Endothelial cell of umbilical vein (primary cell): ENCODE results near the gene DCUN1D2. TPM values are rescaled to one million over a fixed set of nuclear protein-coding genes. Genes with fewer than 3 reads are reported as not detected.

Experiments
- BruUV-seq: library from RNA; stranded (reverse); fragments of 400-500 nt; replicated peaks from 2 replicates; lab custom pipeline; 2021; lab: Mats Ljungman, UMichigan
- CTCF ChIA-PET: fragments of 300-600, 350-600 bp; sonication (Branson Sonifier 250); formaldehyde crosslinking; loops from one replicate; lab custom pipeline; 2021; ENCODE audit warnings: antibody characterized with exemption, inconsistent platforms; lab: Charles Lee
- POLR2A ChIA-PET: fragments of 300-600, 350-600 bp; sonication (Branson Sonifier 250); formaldehyde crosslinking; loops from one replicate; lab custom pipeline; 2021; ENCODE audit warnings: antibody characterized with exemption, inconsistent platforms; lab: Charles Lee
- DNase-seq: peaks from one replicate; pipeline ENCODE4 v3.0.0-alpha.2; 2011; ENCODE audit warnings: low read depth, low spot score
- FAIRE-seq: peaks from 2 replicates; lab custom pipeline; 2011; peaks lifted over from hg19 to GRCh38; lab: Jason Lieb, UNC
- H2AFZ ChIP-seq: 2 replicates; pipeline ENCODE4 v1.6.0; 2012; ENCODE audit warnings: low read depth, low read length, control low read depth, inconsistent platforms
- H3K27ac ChIP-seq: 2 replicates; pipeline ENCODE4 v1.5.1; 2011; ENCODE audit warnings: low read depth, mild to moderate bottlenecking, control low read depth, low read length, moderate library complexity; ENCODE audit not compliant: insufficient read depth
- H3K27me3 ChIP-seq, 2 experiments: 2 replicates each; pipeline versions ENCODE4 v1.6.0 to v1.6.1; 2011; ENCODE audit warnings: low read length in 2 of 2, mixed read lengths in 1 of 2; ENCODE audit not compliant: control insufficient read depth in 2 of 2, insufficient read depth in 2 of 2
- H3K36me3 ChIP-seq, 2 experiments: 2 replicates in 1 of 2; 3 replicates in 1 of 2; pipeline ENCODE4 v1.5.1; 2011; ENCODE audit warnings: low read length in 2 of 2, mild to moderate bottlenecking in 1 of 2, moderate library complexity in 1 of 2; ENCODE audit not compliant: control insufficient read depth in 2 of 2, insufficient read depth in 2 of 2; ENCODE audit errors: extremely low read depth in 1 of 2
- H3K4me1 ChIP-seq: 3 replicates; pipeline ENCODE4 v1.5.1; 2011; ENCODE audit warnings: mild to moderate bottlenecking, low read length; ENCODE audit not compliant: control insufficient read depth, insufficient read depth; ENCODE audit errors: extremely low read depth
- H3K4me2 ChIP-seq: 2 replicates; pipeline ENCODE4 v1.6.1; 2011; ENCODE audit warnings: low read length, control low read depth, mixed read lengths; ENCODE audit not compliant: insufficient read depth
- H3K4me3 ChIP-seq, 3 experiments: fragments of 200-600 bp in 1 of 3; sonication (generic), shearing (Covaris generic) in 1 of 3; replicated peaks in 1 of 3; 2 replicates each; pipeline ENCODE4 v1.5.1; 2011 to 2016; ENCODE audit warnings: control low read depth in 3 of 3, low read length in 3 of 3, mild to moderate bottlenecking in 2 of 3, inconsistent platforms in 1 of 3, low read depth in 1 of 3, moderate library complexity in 1 of 3; ENCODE audit not compliant: insufficient read depth in 1 of 3
- H3K79me2 ChIP-seq: 2 replicates; pipeline ENCODE4 v1.6.0; 2012; ENCODE audit warnings: low read length, inconsistent platforms; ENCODE audit not compliant: control insufficient read depth, insufficient read depth
- H3K9ac ChIP-seq: replicated peaks from 2 replicates; pipeline ENCODE3; 2011; ENCODE audit warnings: low read length, control low read depth; ENCODE audit not compliant: insufficient read depth; ENCODE audit errors: extremely low read depth
- H3K9me1 ChIP-seq: replicated peaks from 3 replicates; pipeline ENCODE4 v1.6.0; 2011; ENCODE audit warnings: mild to moderate bottlenecking, low read length; ENCODE audit not compliant: control insufficient read depth, insufficient read depth; ENCODE audit errors: extremely low read depth
- H3K9me3 ChIP-seq: replicated peaks from 2 replicates; pipeline ENCODE4 v1.5.1; 2012; ENCODE audit warnings: low read length, inconsistent platforms; ENCODE audit not compliant: control insufficient read depth, insufficient read depth
- H4K20me1 ChIP-seq: replicated peaks from 2 replicates; pipeline ENCODE3; 2011; ENCODE audit warnings: mild to moderate bottlenecking, low read length; ENCODE audit not compliant: control insufficient read depth, insufficient read depth; ENCODE audit errors: extremely low read depth
- CTCF ChIP-seq, 2 donors: IDR thresholded peaks; 1 replicate in 1 of 2; 2 replicates in 1 of 2; pipeline ENCODE4 v1.5.1; 2011; ENCODE audit warnings: low read length in 2 of 2, mild to moderate bottlenecking in 2 of 2, moderate library complexity in 2 of 2, control low read depth in 1 of 2, inconsistent platforms in 1 of 2, low read depth in 1 of 2; ENCODE audit not compliant: insufficient read depth in 1 of 2; ENCODE audit errors: extremely low read depth in 1 of 2
- EZH2 ChIP-seq: IDR thresholded peaks from 2 replicates; pipeline ENCODE4 v1.6.1; 2012; ENCODE audit warnings: borderline replicate concordance, low read depth, mild to moderate bottlenecking, moderate library complexity, low read length, inconsistent platforms; ENCODE audit not compliant: severe bottlenecking
- GATA2 ChIP-seq: IDR thresholded peaks from 2 replicates; pipeline ENCODE4 v1.7.0; 2011; ENCODE audit warnings: low read depth, mild to moderate bottlenecking, moderate library complexity, mixed read lengths, low read length; ENCODE audit not compliant: insufficient read length, insufficient read depth
- MYC ChIP-seq: IDR thresholded peaks from one replicate; pipeline ENCODE4 v1.6.1; 2011; ENCODE audit warnings: mild to moderate bottlenecking, low read depth, low read length
- POLR2A ChIP-seq: IDR thresholded peaks from 2 replicates; pipeline ENCODE4 v1.6.1; 2012; ENCODE audit warnings: low read depth, mild to moderate bottlenecking, control low read depth, low read length
- POLR2AphosphoS5 ChIP-seq: IDR thresholded peaks from 2 replicates; pipeline ENCODE4 v1.6.1; 2012; ENCODE audit warnings: low read depth, mild to moderate bottlenecking, control low read depth, low read length, moderate library complexity; ENCODE audit not compliant: insufficient read depth
- dilution Hi-C: fragments of 300-500 bp; cut with MboI; formaldehyde crosslinking; loops from one replicate; pipeline ENCODE4 v1.15.0; 2019; ENCODE audit warnings: low sequenced_read_pairs; ENCODE audit not compliant: extremely low pct_ligation_motif_present
- intact Hi-C: fragments of 100-400 bp; cut with micrococcal nuclease; formaldehyde crosslinking; loops from one replicate; pipeline ENCODE4 v1.10.0; 2022
- polyA plus RNA-seq, 4 experiments: library from polyadenylated mRNA; depleted of rRNA in 3 of 4; stranded (reverse) in 3 of 4; unstranded in 1 of 4; fragments of >200 nt; gene quantifications; 2 replicates each; pipeline versions ENCODE4 v1.2.1 to v1.2.3, GENCODE V29; 2011 to 2012; ENCODE audit warnings: missing spikeins in 1 of 4
- total RNA-seq: library from RNA; stranded (reverse); gene quantifications from 2 replicates; pipeline ENCODE4 v1.2.3, GENCODE V29; 2021
- TF ChIP-seq, protein P1 (sequence below): IDR thresholded peaks from 2 replicates; pipeline ENCODE4 v1.6.1; 2011; ENCODE audit not compliant: insufficient read depth, insufficient read length

The DCUN1D2 gene
- total and polyA plus RNA-seq, 2 donors (not counting 3 experiments of a cell fraction or from before 2014, with no cell fraction given), result 10.5 to 24.9 TPM

DNA sequence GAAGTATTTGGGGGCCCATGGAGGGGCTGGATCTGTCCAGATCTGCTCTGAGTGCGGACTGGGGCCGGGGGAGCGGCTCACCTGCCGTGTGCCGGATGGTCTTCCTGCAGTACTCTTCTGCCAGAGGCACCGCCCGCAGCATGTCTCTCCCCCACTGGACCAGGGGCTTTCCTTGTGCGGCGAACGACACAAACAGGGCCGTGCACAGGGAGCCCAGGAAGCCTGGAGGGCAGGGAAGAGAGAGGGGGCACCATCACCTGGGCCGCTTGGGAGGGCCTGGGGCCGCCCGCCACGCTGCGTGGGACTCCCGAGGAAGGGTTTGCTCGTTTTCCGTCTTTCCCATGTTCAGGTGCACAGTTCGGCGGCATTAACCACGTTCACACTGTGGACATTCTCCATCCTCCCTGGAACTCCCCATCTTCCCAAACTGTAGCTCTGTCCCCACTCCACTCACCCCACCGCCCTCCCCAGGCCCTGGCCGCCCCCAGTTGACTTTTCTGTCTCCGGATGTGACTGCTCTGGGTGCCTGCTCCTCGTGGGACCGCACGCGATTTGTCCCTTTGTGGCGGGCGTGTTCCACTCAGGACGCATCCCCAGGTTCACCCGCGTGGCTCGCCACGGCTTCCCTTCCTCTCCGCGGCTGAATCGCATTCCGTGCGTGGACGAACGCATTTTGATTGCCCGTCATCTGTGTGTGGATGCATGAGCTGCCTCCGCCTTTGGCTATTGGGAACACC lies 61.5 kb downstream of the DCUN1D2 start:
- intact Hi-C loops (no loop called here), dilution Hi-C loops (no loop called here)
- no peak for TF ChIP-seq POLR2AphosphoS5
- no peak for TF ChIP-seq GATA2
- TF ChIP-seq MYC, result no peak
- TF ChIP-seq, protein P1, sequence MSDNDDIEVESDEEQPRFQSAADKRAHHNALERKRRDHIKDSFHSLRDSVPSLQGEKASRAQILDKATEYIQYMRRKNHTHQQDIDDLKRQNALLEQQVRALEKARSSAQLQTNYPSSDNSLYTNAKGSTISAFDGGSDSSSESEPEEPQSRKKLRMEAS, result no peak
- TF ChIP-seq POLR2A, result no peak
- no peak for TF ChIP-seq CTCF (IDR thresholded peaks at IDR 0.05; ENCODE audit: extremely low read depth in 1 of 2, insufficient read depth in 1 of 2, low read depth in 1 of 2, low read length in 2 of 2)
- no peak for TF ChIP-seq EZH2
- Histone ChIP-seq H4K20me1 (no peaks in the 10 kb centered on the region), H3K9ac (no peak overlapping the region), H3K27me3 (no peaks in the 10 kb centered on the region), H3K9me1 (no peaks in the 10 kb centered on the region), H3K79me2 (no peaks in the 10 kb centered on the region), H3K27ac (no peak overlapping the region), H3K36me3 (no peaks in the 10 kb centered on the region), H2AFZ (no peak overlapping the region), H3K4me3 (no peak overlapping the region), H3K4me2 (no peak overlapping the region), H3K9me3 (no peaks in the 10 kb centered on the region), H3K4me1 (no peaks in the 10 kb centered on the region)
- CTCF ChIA-PET, result no interaction called here
- no peak for FAIRE-seq
- POLR2A ChIA-PET, result no interaction called here
- BruUV-seq, result no TSS peak
- DNase-seq, result no peak
